DOHH2 (cell line): ENCODE measurements around the gene ARL16.

Experiments used
- EZH2phosphoT487 ChIP-seq: fragments of 200-600 bp; sonication (generic); IDR thresholded peaks from 2 replicates; pipeline ENCODE4 v1.6.1; 2017; ENCODE audit warnings: borderline replicate concordance, mild to moderate bottlenecking, antibody characterized with exemption, low read length, moderate library complexity, mixed read lengths
- TF ChIP-seq, protein P1 (sequence below): fragments of 200-600 bp; sonication (generic); IDR thresholded peaks from one replicate; pipeline ENCODE4 v1.5.1; 2014; ENCODE audit warnings: antibody characterized with exemption, mild to moderate bottlenecking, low read depth, low read length; ENCODE audit not compliant: poor library complexity, severe bottlenecking

DNA sequence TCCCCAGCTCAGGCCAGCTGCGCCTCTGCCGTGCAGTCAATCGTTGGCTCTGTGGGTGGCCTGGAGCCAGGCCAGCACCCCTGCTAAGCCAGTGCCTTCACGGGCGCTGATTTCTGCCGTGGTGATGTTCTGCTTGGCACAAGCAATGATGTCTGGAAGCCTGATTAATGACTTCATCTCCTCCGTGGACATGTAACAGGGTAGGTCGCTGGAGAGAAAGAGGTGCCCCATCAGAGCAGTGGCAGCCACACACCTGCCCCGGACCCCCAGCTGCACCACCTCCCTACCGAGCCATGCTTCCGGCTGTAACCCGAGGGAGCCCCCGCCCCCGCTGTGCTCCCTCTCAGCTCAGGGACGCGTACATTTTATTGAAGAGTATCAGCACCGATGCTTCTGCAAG, 1.9 kb downstream of the ARL16 start:
- TF ChIP-seq, protein P1, sequence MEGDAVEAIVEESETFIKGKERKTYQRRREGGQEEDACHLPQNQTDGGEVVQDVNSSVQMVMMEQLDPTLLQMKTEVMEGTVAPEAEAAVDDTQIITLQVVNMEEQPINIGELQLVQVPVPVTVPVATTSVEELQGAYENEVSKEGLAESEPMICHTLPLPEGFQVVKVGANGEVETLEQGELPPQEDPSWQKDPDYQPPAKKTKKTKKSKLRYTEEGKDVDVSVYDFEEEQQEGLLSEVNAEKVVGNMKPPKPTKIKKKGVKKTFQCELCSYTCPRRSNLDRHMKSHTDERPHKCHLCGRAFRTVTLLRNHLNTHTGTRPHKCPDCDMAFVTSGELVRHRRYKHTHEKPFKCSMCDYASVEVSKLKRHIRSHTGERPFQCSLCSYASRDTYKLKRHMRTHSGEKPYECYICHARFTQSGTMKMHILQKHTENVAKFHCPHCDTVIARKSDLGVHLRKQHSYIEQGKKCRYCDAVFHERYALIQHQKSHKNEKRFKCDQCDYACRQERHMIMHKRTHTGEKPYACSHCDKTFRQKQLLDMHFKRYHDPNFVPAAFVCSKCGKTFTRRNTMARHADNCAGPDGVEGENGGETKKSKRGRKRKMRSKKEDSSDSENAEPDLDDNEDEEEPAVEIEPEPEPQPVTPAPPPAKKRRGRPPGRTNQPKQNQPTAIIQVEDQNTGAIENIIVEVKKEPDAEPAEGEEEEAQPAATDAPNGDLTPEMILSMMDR, result no peak
- no peak for TF ChIP-seq EZH2phosphoT487
